Gastroesophageal sphincter (tissue), 4 donors: Measurements from ENCODE around the gene MICU1. TPM values are rescaled to one million over a fixed set of nuclear protein-coding genes. Genes with fewer than 3 reads are reported as not detected.
"Not testable (repeated sequence)": the region's sequence is repeated elsewhere in the genome, so short reads cannot be mapped to it uniquely, and the experiment has no call there.

ENCODE experiments used
- ATAC-seq: fragments of 150-250 bp; one replicate; pipeline ENCODE4 v1.9.1; 2016; ENCODE audit warnings: mild to moderate bottlenecking, moderate library complexity
- H3K27ac ChIP-seq, 4 donors: fragments of 200-600 bp; sonication (generic) in 3 of 4; 1 replicate in 3 of 4; 2 replicates in 1 of 4; pipeline ENCODE4 v1.5.1; 2016 to 2019
- H3K27me3 ChIP-seq: fragments of 200-600 bp; sonication (generic); one replicate; pipeline ENCODE4 v1.5.1; 2019
- H3K36me3 ChIP-seq, 2 donors: fragments of 200-600 bp; sonication (generic); one replicate each; pipeline ENCODE4 v1.5.1; 2019; ENCODE audit warnings: control low read depth in 1 of 2
- H3K4me1 ChIP-seq, 3 donors: fragments of 200-600 bp; sonication (generic); 1 replicate in 2 of 3; 2 replicates in 1 of 3; pipeline ENCODE4 v1.5.1; 2016 to 2019; ENCODE audit warnings: control low read depth in 2 of 3
- H3K4me3 ChIP-seq, 2 donors: fragments of 200-600 bp; sonication (generic); one replicate each; pipeline ENCODE4 v1.5.1; 2019; ENCODE audit warnings: mild to moderate bottlenecking in 1 of 2, moderate library complexity in 1 of 2
- H3K9me3 ChIP-seq, 3 donors: fragments of 200-600 bp; sonication (generic); one replicate each; pipeline ENCODE4 v1.5.1; 2017 to 2019; ENCODE audit warnings: control low read depth in 2 of 3
- EP300 ChIP-seq: sonication (generic); formaldehyde crosslinking; IDR thresholded peaks from one replicate; pipeline ENCODE4 v1.6.1; 2017; ENCODE audit warnings: antibody characterized with exemption, mild to moderate bottlenecking
- POLR2A ChIP-seq, 2 donors: fragments of 450-650 bp; IDR thresholded peaks; one replicate each; pipeline ENCODE4 v1.6.1; 2017; ENCODE audit warnings: antibody characterized with exemption in 2 of 2, mild to moderate bottlenecking in 2 of 2, moderate library complexity in 1 of 2
- POLR2AphosphoS5 ChIP-seq: sonication (generic); formaldehyde crosslinking; IDR thresholded peaks from one replicate; pipeline ENCODE4 v1.6.1; 2017; ENCODE audit warnings: antibody characterized with exemption
- WGBS, 2 donors: methylation state at CpG; one replicate each; pipeline ENCODE4 v1.1.5; 2018; ENCODE audit warnings: low coverage in 1 of 2; 5-methylcytosine and 5-hydroxymethylcytosine counted together
- total RNA-seq, 4 donors: library from RNA; depleted of rRNA; stranded (reverse); fragments of >200 nt; gene quantifications; one replicate each; pipeline ENCODE4 v1.1.0, GENCODE V29; 2016
- TF ChIP-seq, protein P1 (sequence below), 4 experiments: fragments of 200-600 bp in 2 of 4; fragments of 450-650 bp in 2 of 4; sonication (generic) in 1 of 4; IDR thresholded peaks; one replicate each; pipeline ENCODE4 v1.5.1; 2017 to 2019; ENCODE audit warnings: antibody characterized with exemption in 4 of 4, mild to moderate bottlenecking in 2 of 4, moderate library complexity in 2 of 4

MICU1 gene
- total RNA-seq, 4 donors from 2014 or later, result 37.5 to 42.2 (median 40.8) TPM

DNA sequence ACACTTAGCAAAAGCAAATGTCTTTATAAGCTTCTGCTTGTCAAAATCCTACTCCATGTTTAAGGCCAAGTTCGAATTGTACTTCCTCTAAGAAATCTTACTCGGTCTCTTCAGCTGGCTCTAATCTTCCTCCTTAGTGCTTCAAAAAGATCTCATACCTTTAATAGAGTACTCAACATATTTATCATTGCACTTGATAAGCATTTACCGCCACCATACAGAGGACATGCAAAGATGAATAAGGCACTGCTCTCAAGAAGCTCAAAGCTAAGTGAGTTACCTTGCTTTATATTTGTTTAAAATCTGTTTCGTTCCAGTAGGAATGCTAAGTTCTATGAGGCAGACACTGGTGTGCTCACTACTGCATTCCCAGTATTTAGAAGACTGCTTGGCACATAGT is 209.2 kb downstream of the MICU1 start:
- Histone ChIP-seq H3K36me3 (peaks cover 0 to 41% of the 10 kb centered on the region in 2 donors), H3K27me3 (no peaks in the 10 kb centered on the region), H3K4me1 (no peaks in the 10 kb centered on the region), H3K27ac (no peak overlapping the region), H3K4me3 (no peak overlapping the region), H3K9me3 (peaks cover 0 to 10% (median 0%) of the 10 kb centered on the region in 3 donors)
- ATAC-seq, result no peak
- 78 to 96% methylated on average over 4 of the region's 4 CpGs for WGBS, 2 donors
- TF ChIP-seq EP300 (no peak), POLR2A (IDR thresholded peaks at IDR 0.05) (no peak), POLR2AphosphoS5 (no peak)
- TF ChIP-seq, protein P1, sequence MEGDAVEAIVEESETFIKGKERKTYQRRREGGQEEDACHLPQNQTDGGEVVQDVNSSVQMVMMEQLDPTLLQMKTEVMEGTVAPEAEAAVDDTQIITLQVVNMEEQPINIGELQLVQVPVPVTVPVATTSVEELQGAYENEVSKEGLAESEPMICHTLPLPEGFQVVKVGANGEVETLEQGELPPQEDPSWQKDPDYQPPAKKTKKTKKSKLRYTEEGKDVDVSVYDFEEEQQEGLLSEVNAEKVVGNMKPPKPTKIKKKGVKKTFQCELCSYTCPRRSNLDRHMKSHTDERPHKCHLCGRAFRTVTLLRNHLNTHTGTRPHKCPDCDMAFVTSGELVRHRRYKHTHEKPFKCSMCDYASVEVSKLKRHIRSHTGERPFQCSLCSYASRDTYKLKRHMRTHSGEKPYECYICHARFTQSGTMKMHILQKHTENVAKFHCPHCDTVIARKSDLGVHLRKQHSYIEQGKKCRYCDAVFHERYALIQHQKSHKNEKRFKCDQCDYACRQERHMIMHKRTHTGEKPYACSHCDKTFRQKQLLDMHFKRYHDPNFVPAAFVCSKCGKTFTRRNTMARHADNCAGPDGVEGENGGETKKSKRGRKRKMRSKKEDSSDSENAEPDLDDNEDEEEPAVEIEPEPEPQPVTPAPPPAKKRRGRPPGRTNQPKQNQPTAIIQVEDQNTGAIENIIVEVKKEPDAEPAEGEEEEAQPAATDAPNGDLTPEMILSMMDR (IDR thresholded peaks at IDR 0.05), result no peak

DNA sequence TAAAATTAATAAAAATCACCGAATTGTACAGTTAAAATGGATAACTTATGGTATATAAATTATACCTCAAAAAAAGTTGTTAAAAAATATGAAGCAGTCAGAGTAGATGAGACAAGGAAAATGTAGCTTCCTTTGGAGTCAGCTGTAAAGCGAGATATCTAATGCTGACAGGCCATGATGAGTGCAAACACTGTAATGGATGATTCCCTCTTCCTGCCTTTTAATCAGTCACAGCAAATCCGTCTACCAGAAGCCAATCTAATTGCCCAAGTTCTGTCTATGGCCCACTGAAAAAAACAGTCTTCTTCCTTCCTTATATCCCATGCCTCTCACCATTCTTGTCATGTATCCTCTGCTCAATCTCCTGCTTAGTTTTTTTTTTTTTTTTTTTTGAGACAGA is 211.2 kb downstream of the MICU1 start:
- H3K9me3 ChIP-seq, result peaks cover 0 to 10% (median 0%) of the 10 kb centered on the region in 3 donors
- no peak overlapping the region for H3K4me3 ChIP-seq
- no peak overlapping the region for H3K27ac ChIP-seq
- no peaks in the 10 kb centered on the region for H3K4me1 ChIP-seq
- TF ChIP-seq, protein P1 (IDR thresholded peaks at IDR 0.05), result no peak
- TF ChIP-seq EP300 (no peak), POLR2AphosphoS5 (no peak), POLR2A (IDR thresholded peaks at IDR 0.05) (no peak)
- ATAC-seq, result no peak
- 88 to 90% methylated on average over 3 of the region's 3 CpGs for WGBS, 2 donors
- H3K36me3 ChIP-seq, result peaks cover 0 to 20% of the 10 kb centered on the region in 2 donors
- H3K27me3 ChIP-seq, result no peaks in the 10 kb centered on the region

DNA sequence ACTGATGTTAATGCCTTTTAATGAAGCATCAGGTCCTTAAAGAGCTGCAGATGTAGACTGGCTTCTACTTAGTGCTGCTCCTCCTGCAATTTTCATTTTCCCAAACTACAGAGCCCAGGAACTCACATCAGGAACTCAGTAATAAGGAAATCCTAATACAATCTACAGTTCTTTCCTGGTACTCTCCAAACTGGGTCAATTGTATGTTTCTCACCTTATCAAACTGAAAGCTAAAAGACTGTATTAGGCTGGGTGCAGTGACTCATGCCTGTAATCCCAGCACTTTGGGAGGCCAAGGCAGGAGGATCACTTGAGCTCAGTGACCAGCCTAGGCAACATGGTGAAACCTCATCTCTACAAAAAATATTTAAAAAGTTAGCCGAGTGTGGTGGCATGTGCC is 216.7 kb downstream of the MICU1 start:
- TF ChIP-seq EP300, result no peak
- TF ChIP-seq, protein P1 (IDR thresholded peaks at IDR 0.05), result no peak
- no peak for TF ChIP-seq POLR2A (IDR thresholded peaks at IDR 0.05)
- TF ChIP-seq POLR2AphosphoS5, result no peak
- no peak overlapping the region for H3K27ac ChIP-seq
- H3K36me3 ChIP-seq, result peaks cover 0 to 25% of the 10 kb centered on the region in 2 donors
- no peaks in the 10 kb centered on the region for H3K27me3 ChIP-seq
- WGBS, 2 donors, result 100% methylated on average over 1 of the region's 1 CpG; no CpG with 5 or more reads in 1 of the 2 donors
- no peaks in the 10 kb centered on the region for H3K4me1 ChIP-seq
- H3K9me3 ChIP-seq, result peaks cover 0 to 4% (median 0%) of the 10 kb centered on the region in 3 donors
- no peak overlapping the region for H3K4me3 ChIP-seq
- no peak for ATAC-seq

DNA sequence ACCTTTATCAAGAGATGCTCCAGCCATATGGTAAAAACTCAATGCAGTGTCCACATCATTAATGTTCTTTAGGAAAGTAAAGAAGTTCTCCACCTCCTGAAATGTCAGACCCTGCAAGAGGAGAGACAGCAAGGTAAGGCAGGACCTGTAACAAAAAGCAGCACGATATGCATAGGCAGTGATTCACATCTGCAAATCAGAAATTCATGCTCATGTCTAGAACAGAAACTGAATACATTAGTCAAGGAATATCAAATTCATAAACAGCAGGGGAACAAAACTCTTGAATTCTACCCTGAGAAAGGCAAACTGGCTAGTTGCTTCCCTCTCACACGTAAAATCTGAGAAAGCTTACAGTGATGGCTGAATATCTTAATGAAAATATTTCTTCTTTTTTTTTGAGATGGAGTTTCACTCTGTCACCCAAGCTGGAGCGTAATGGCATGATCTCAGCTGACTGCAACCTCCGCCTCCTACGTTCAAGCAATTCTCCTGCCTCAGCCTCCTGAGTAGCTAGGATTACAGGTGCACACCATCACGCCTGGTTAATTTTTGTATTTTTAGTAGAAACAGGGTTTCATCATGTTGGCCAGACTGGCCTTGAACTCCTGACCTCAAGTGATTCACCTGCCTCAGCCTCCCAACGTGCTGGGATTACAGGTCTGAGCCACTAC is 217.8 kb downstream of the MICU1 start:
- Histone ChIP-seq H3K4me3 (no peak overlapping the region), H3K27me3 (no peaks in the 10 kb centered on the region), H3K27ac (no peak overlapping the region), H3K36me3 (peaks cover 0 to 23% of the 10 kb centered on the region in 2 donors), H3K4me1 (no peaks in the 10 kb centered on the region), H3K9me3 (no peaks in the 10 kb centered on the region)
- TF ChIP-seq POLR2A (IDR thresholded peaks at IDR 0.05) (no peak), EP300 (no peak), POLR2AphosphoS5 (no peak)
- TF ChIP-seq, protein P1 (IDR thresholded peaks at IDR 0.05), result no peak
- WGBS, 2 donors, result 91 to 95% methylated on average over 6 to 7 of the region's 7 CpGs
- ATAC-seq, result no peak

DNA sequence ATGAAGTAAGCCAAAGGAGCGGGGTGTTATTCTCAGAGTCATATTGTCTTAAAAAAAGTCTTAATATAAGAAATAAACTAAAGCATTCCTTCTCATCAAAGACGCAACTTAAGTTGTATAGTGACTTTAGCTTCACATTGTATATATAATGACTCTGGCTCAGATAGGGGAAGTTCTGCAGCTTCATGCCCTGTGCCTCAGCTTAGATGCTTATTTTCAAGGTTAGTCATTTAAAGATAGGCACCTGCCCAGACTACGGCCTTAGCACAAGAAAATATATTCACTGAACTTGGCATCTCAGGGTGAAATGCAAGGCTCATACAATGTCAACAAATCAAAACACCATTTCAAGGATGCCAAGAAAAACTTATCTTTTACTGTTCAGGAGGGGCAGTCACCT is 218.4 kb downstream of the MICU1 start:
- Histone ChIP-seq H3K36me3 (peaks cover 0 to 29% of the 10 kb centered on the region in 2 donors), H3K4me1 (no peaks in the 10 kb centered on the region), H3K27ac (no peak overlapping the region), H3K9me3 (no peaks in the 10 kb centered on the region), H3K27me3 (no peaks in the 10 kb centered on the region), H3K4me3 (no peak overlapping the region)
- TF ChIP-seq POLR2AphosphoS5, result no peak
- TF ChIP-seq POLR2A (IDR thresholded peaks at IDR 0.05), result no peak
- TF ChIP-seq, protein P1 (IDR thresholded peaks at IDR 0.05), result no peak
- TF ChIP-seq EP300, result no peak
- 84 to 86% methylated on average over 3 of the region's 3 CpGs for WGBS, 2 donors
- ATAC-seq, result no peak

DNA sequence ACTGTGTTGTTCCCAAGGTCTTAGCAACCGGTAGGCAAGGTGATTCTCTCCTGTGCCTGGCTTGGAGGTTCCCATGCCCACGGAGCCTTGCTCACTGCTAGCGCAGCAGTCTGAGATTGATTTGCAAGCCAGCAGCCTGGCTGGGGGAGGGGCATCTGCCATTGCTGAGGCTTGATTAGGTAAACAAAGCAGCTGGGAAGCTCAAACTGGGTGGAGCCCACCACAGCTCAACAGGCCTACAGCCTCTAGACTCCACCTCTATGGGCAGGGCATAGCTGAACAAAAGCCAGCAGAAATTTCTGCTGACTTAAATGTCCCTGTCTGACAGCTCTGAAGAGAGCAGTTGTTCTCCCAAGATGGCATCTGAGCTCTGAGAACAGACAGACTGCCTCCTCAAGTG is 230.3 kb downstream of the MICU1 start:
- not testable (repeated sequence) for H3K9me3 ChIP-seq, H3K4me1 ChIP-seq, H3K27ac ChIP-seq, H3K4me3 ChIP-seq, H3K27me3 ChIP-seq, ATAC-seq
- peaks cover 0 to 11% of the 10 kb centered on the region in 2 donors for H3K36me3 ChIP-seq
- 100% methylated on average over 1 of the region's 3 CpGs; no CpG with 5 or more reads in 1 of the 2 donors for WGBS, 2 donors
